GM12864 (cell line): ENCODE data around the gene HTT.

Source experiments
- DNase-seq: peaks from one replicate; pipeline ENCODE4 v3.0.0-alpha.2; 2011; ENCODE audit warnings: low read depth
- H3K4me3 ChIP-seq: 2 replicates; pipeline ENCODE4 v1.5.1; 2011; ENCODE audit warnings: mild to moderate bottlenecking, low read depth, low read length, control low read depth
- TF ChIP-seq, protein P1 (sequence below): IDR thresholded peaks from 2 replicates; pipeline ENCODE4 v1.5.1; 2011; ENCODE audit warnings: low read depth, mild to moderate bottlenecking, moderate library complexity, low read length, control low read depth, inconsistent platforms; ENCODE audit errors: missing control alignments

The HTT gene

DNA sequence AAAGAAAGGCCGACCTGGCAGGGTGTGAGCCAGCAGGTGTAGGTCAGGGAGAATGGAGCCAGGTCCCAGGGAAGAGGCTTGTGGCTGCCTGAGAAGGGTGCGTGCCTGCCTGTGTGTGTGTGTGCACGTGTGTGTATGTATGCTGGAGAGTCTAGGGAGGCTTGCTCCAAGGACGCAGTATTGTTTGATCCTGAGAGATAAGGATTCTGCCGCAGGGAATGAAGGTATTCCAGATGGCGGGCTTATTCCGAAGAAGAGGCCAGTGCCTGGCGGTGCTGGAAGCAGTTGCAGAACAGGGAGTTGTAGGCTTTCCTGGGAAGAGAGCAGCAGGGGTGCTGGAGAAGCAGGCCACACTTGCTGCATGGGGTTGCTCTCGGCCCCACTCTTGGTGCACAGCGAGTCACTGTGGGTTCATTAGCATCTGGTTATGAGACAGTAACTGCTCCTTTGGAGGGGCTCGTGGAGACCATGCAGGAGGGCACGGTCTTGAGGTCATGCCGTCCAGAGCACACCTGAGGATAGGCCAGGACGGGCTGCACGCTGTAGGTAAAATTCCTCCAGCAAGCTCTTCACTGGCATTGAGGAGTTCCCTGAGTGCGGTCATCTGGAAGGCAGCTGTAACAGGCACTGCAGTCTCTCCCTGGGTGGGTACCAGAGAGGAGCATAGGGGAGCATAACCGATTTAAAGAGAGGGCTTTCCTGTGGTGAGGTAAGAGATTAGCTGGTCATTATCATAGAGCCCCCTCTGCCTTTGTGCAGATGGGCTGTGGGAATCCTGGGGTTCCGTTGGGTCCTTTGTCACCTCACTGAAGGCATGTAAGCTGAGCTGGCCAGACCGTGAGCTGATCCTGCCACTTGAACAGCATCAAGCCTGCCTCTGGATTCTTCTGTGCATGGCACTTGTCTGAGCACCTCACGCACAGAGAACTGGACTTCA is 144.6 kb downstream of the HTT start:
- TF ChIP-seq, protein P1, sequence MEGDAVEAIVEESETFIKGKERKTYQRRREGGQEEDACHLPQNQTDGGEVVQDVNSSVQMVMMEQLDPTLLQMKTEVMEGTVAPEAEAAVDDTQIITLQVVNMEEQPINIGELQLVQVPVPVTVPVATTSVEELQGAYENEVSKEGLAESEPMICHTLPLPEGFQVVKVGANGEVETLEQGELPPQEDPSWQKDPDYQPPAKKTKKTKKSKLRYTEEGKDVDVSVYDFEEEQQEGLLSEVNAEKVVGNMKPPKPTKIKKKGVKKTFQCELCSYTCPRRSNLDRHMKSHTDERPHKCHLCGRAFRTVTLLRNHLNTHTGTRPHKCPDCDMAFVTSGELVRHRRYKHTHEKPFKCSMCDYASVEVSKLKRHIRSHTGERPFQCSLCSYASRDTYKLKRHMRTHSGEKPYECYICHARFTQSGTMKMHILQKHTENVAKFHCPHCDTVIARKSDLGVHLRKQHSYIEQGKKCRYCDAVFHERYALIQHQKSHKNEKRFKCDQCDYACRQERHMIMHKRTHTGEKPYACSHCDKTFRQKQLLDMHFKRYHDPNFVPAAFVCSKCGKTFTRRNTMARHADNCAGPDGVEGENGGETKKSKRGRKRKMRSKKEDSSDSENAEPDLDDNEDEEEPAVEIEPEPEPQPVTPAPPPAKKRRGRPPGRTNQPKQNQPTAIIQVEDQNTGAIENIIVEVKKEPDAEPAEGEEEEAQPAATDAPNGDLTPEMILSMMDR: no peak
- no peak overlapping the region for H3K4me3 ChIP-seq
- no peak for DNase-seq

DNA sequence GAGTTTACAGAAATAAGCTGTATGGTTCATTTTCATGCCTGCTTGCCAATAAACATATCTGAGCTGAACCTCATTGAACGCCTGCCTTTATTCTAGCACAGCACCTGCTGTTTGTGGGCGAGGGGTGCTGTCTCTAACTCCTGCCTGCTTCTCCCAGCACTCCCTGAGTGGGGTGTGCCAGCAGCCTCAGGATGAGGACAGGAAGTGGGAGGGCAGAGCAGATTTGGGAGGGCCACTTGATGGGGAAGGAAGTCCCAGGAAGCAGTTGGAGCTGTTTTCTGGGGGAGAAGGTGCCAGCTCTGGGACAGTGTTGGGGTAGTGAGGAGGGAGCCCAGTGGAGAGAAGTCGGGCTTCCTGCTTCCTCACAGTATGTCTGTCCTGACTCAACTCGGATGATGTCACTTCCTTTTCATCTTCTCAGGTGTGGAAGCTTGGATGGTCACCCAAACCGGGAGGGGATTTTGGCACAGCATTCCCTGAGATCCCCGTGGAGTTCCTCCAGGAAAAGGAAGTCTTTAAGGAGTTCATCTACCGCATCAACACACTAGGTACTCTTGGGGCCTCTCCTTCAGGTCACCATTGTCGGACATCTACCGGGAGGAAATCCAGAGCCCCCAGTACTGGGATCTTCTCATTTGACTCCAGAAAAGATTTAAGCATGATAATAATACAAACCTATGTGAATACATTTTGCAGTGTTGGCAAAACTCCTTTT is 145.4 kb downstream of the HTT start:
- TF ChIP-seq, protein P1: no peak
- H3K4me3 ChIP-seq: no peak overlapping the region
- no peak for DNase-seq

DNA sequence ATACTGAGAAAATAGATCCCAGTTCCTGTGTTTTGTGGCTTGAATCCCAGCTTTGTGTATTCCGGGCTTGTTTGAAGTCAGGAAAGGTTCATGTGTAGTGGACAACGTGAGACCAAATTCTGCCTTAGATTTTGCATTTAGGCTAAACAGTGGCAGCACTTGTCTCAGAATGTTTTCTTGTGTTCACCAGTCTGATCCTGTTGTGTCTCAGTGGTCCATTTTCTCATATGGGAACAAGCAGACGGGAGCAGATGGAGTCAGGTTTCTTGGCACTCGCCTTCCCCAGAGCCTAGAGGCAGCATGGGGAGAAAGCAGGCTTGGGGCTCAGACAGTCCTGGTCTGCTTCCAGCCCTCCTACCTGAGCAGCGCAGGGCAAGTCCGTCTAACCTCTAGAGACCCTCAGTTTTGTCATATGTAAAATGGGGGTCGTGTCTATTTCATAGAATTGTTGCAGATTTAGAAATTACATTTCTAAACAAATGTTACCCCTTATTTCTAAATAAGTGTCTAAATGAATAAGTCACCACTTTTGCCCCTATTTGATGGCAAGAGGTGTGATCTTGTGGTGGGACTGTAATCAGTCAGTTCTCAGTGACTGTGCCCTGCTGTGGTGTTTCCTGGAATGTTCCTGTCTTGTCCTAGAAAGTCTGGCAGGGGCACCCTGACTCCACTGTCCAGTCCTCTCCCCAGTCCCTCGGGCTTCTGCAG is 146.1 kb downstream of the HTT start:
- TF ChIP-seq, protein P1: no peak
- DNase-seq: no peak
- H3K4me3 ChIP-seq: no peak overlapping the region

DNA sequence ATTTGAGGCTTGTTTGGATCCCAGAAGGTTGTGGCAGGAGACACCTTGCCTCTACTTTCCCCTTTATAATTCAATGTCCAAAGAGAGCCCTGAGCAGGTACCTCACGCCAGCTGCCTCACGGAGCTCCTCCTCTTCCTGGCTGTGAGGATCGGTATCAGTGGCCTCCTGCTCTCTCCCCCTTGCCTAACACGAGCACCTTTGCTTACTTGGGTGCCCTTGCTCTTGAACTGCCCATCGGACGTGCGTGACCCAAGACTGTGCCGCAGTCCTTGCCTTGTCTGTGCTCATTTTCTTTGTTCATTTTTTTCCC is 146.7 kb downstream of the HTT start:
- TF ChIP-seq, protein P1: no peak
- DNase-seq: no peak

DNA sequence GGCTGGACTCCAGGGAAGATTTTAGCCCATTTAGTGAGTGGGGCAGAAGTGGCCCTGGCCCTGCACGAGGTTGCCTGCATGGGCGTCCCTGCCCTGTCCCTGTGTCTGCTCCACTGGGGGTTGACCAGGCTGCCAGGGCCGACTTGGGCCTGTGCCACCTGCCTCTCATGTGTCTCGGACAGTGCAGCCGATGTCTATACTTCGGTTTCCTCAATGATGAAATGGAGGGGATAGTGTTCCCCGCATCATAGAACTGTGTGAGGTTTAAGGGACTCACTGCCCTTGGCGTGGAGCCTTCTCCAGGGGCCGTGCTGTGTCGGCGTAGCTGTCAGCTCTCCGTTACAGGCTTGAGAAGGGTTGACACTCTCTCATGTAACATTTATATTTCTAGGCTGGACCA is 147.5 kb downstream of the HTT start:
- no peak for DNase-seq
- TF ChIP-seq, protein P1: no peak
- no peak overlapping the region for H3K4me3 ChIP-seq

More for the DNA sequence above, 146.7 kb downstream of the HTT start:
- no peak overlapping the region for H3K4me3 ChIP-seq

DNA sequence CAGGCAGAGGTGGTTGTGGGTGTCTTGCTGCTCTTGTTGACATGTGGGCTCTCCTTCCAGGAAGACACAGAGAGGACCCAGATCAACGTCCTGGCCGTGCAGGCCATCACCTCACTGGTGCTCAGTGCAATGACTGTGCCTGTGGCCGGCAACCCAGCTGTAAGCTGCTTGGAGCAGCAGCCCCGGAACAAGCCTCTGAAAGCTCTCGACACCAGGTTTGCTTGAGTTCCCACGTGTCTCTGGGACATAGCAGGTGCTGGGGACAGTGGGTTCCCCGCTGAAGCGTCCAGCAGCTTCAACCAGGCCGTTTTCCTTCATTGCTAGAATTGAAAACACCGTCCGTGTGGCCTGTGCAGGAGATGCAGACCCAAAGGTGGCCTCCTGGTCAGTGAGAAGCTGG is 148.9 kb downstream of the HTT start:
- no peak for DNase-seq
- no peak overlapping the region for H3K4me3 ChIP-seq
- TF ChIP-seq, protein P1: no peak
